ENCODE data around the gene GARS1.

DNA sequence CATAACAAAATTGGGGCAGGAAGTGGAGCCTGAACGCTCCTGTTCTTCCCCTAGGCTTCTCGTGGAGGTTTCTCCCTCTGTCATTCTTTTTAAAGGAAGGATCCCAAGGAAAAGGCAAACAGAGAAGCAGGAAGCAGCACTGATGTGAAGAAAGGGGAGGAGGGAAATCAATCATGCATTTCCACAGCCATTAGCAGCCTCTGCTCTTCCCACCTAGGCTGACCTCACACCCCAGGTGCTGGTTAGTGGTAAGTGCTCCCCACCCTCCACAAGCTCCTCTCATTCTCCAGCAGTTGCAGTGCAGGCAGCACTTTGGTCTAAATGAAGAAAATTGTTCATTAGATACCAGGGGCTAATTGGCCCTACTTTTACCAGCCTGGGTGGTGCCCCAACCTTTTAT, 85.0 kb downstream of the GARS1 start:
- TF ChIP-seq, protein P1, sequence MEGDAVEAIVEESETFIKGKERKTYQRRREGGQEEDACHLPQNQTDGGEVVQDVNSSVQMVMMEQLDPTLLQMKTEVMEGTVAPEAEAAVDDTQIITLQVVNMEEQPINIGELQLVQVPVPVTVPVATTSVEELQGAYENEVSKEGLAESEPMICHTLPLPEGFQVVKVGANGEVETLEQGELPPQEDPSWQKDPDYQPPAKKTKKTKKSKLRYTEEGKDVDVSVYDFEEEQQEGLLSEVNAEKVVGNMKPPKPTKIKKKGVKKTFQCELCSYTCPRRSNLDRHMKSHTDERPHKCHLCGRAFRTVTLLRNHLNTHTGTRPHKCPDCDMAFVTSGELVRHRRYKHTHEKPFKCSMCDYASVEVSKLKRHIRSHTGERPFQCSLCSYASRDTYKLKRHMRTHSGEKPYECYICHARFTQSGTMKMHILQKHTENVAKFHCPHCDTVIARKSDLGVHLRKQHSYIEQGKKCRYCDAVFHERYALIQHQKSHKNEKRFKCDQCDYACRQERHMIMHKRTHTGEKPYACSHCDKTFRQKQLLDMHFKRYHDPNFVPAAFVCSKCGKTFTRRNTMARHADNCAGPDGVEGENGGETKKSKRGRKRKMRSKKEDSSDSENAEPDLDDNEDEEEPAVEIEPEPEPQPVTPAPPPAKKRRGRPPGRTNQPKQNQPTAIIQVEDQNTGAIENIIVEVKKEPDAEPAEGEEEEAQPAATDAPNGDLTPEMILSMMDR (IDR thresholded peaks at IDR 0.05) = no peak
- TF ChIP-seq POLR2A (IDR thresholded peaks at IDR 0.05) = no peak

All from sigmoid colon (tissue), 3 donors.